Measurements from ENCODE around the gene GPHA2. TPM values are rescaled to one million over a fixed set of nuclear protein-coding genes. Genes with fewer than 3 reads are reported as not detected.

The GPHA2 gene
- total RNA-seq, 1 donor from 2014 or later = 0.25 TPM

DNA sequence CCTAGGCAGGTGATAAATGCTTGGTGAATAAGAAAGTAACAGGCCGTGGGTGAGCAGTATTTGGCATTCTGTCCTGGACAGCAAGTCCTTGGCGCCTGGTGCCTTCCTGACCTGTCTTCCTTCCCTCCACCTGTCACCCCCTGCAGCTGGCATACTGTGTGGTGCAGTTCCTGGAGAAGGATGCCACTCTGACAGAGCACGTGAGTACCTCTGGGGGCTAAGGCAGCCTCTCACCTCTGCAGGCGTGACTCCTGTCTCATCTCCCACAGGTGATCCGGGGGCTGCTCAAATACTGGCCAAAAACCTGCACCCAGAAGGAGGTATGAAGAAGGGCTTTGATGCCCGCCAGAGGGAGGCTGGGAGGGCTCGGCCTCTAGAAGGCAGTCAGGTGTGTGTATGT, 4.4 kb downstream of the GPHA2 start:
- no peak for ATAC-seq

GRCh38 chr11:64930340-64930739, 5.4 kb downstream of the GPHA2 start:
- ATAC-seq (no peak), DNase-seq (ENCODE audit: low spot score) (no peak)

More for the DNA sequence above, 4.4 kb downstream of the GPHA2 start:
- DNase-seq (ENCODE audit: low spot score) = no peak

DNA sequence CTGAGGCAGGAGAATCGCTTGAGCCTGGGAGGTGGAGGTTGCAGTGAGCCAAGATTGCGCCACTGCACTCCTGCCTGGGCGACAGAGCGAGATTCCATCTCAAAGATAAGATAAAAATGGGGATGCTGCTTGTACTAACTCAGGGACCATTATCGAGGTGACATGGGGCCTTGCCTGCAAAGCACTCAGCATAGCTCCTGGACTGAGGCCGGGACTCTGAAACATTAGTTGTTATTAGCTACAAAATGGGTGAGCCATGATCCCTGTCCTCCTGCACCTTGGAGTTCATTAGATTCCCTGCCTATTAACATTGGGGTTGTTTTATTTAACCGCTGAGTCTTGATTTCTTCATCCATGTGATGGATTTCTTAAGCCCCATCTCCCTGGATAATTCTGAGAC, 6.1 kb downstream of the GPHA2 start:
- no peak for ATAC-seq
- DNase-seq (ENCODE audit: low spot score) = no peak

DNA sequence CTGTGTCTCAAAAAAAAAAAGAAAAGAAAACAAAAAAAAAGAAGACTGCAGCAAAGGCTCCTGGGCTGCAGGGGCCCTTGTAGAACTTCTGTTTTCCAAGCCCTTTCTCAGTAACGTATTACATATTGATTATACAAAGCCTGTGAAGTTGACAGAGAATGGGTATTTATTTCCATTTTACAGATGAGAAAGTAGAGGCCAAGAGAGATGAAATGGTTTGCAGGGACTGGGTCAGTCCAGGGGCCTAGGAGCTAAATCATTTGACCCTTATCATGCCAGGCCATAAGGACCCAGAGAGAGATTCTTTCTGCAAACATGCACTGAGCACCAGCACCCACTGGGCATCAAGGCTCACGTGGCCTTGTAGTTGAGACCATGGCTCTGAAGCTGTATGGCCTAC, 6.7 kb downstream of the GPHA2 start:
- ATAC-seq (no peak), DNase-seq (ENCODE audit: low spot score) (no peak)

DNA sequence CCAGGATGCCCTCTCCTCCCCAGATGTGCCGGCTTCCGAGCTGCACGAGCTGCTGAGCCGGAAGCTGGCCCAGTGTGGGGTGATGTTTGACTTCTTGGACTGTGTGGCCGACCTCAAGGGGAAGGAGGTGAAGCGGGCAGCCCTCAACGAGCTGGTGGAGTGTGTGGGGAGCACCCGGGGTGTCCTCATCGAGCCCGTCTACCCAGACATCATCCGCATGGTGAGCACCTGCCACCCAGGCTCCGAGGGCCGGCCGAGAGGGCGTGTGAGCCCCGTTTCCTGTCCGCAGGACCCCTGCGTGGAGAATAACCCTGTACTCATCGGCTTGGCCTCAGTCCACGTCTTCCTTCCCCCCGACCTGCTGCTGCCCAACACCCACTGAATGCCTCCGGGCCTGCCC, 9.0 kb downstream of the GPHA2 start:
- ATAC-seq = no peak
- DNase-seq (ENCODE audit: low spot score) = no peak

GRCh38 chr11:64925536-64926436, 9.9 kb downstream of the GPHA2 start:
- ATAC-seq = no peak
- no peak for DNase-seq (ENCODE audit: low spot score)

GRCh38 chr11:64924910-64925284, 10.8 kb downstream of the GPHA2 start:
- ATAC-seq (peak; percentile 1), DNase-seq (ENCODE audit: low spot score) (no peak)

GRCh38 chr11:64923944-64924909, 11.5 kb downstream of the GPHA2 start, which contains the start of gene PPP2R5B:
PPP2R5B (plus strand) TSS chr11:64924689; CDS start chr11:64925735, 1,046 bp downstream.
- ATAC-seq (peak; percentile 95), DNase-seq (ENCODE audit: low spot score) (peak; percentile 95)

- no peak for DNase-seq (ENCODE audit: low spot score)
Observed at GRCh38 chr11:64923151-64923661, 12.5 kb downstream of the GPHA2 start.

DNA sequence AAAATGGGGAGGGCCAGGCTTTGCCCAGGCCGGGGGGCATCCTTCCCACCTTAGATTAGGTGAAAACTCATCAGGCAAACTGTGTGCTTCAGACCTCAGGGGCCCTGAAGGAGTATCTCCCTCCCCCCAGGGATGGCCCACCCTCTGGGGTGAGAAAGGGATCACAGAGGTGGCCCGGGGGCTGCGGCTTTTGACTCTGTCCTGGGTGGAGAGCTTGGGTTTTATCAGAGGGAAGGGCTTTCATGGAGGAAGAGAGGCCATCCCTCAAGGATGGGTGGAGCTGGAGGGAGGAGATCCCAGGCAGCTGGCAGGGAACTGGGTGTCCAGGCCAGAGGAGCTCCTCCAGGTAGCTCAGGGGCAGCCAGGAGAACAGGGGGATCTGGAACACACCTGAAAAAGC, 14.3 kb downstream of the GPHA2 start:
- DNase-seq (ENCODE audit: low spot score) (no peak), ATAC-seq (no peak)

More at GRCh38 chr11:64923151-64923661, 12.5 kb downstream of the GPHA2 start:
- no peak for ATAC-seq

DNA sequence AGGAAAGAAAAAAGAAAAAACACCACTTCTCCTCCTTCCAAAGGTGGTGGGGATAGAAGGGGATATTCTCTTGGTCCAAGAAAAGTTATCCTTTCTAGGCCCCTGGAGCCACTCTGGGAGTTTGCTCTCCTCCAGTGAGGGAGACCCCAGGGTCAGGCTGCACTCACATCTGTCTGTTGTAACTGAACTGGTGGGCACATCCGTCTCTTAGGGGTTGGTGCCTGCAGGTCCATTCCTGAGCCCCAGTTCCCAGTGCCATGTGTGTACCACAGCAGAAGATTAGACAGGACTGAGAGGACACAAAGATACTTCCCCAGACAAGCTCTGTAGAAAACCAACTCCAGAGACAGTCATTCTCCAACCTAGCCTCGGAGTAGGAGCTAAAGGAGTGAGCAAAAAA, 15.6 kb downstream of the GPHA2 start:
- ATAC-seq = no peak
- no peak for DNase-seq (ENCODE audit: low spot score)

- ATAC-seq (no peak), DNase-seq (ENCODE audit: low spot score) (no peak)
Observed at GRCh38 chr11:64919627-64920026, 16.1 kb downstream of the GPHA2 start.

- no peak for DNase-seq (ENCODE audit: low spot score)
- ATAC-seq = no peak
Observed at GRCh38 chr11:64918017-64918416, 17.7 kb downstream of the GPHA2 start.

DNA sequence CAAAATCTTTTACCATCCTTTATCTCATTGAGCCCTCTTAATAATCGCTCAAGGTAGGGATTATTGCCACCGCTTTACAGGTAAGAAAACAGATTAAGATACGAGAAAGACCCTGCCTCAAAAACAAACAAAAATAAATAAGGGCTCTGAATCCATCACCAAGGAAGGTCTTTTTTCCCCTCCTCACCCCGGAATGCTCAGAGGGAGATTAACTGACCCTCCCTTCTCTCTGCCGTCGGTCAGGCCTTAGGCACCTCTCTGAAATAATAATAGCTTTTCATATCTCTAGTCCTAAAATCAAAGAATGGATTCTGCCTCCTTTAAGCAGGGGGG, 18.1 kb downstream of the GPHA2 start:
- ATAC-seq = no peak
- no peak for DNase-seq (ENCODE audit: low spot score)

- DNase-seq (ENCODE audit: low spot score) = peak; percentile 99
- peak; percentile 95 for ATAC-seq
Observed at GRCh38 chr11:64916775-64917662, 18.7 kb downstream of the GPHA2 start, which contains the start of gene ATG2A. ATG2A (minus strand) TSS chr11:64917209; CDS start chr11:64917135, 74 bp downstream.

DNA sequence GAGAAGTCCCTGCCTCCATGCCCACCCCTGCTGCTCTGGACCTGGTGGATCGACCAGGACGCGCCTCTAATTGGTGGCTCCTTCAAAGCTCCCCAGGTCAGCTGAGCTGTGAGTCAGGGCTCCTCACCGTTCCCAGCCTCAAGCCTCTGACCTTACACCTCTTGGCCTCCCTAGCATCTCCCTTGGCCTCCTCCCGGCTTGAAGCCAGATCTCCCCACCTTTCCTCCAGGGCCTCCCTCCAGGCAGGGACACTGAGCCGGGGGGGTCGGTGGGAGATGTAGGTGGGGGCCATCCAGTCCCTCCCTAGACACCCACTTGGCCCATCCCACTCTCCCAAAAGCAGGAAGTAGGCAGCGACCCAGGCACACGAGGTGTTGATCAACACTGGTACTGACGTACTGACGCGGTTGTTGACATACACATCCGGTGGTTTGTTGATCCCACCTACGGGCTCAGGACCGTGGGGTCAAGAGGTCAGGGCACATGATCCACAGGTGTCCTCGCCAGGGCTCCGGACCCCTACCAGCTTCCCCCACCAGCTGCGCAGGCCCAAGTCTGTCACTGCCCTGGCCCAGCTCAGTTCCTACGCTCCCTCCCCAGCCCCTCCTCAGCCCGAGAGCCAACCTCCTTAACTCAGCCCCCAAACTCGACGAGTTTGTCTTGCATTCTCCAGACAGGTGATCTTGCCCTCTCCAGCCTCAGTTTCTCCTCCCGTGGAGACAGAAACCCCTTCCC, 19.5 kb downstream of the GPHA2 start:
- ATAC-seq (peak; percentile 28), DNase-seq (ENCODE audit: low spot score) (peak; percentile 68)

- DNase-seq (ENCODE audit: low spot score) (no peak), ATAC-seq (no peak)
Observed at GRCh38 chr11:64915376-64915887, 20.3 kb downstream of the GPHA2 start.

GRCh38 chr11:64914123-64914522, 21.6 kb downstream of the GPHA2 start:
- ATAC-seq (no peak), DNase-seq (ENCODE audit: low spot score) (no peak)

- ATAC-seq = no peak
- no peak for DNase-seq (ENCODE audit: low spot score)
Observed at GRCh38 chr11:64913171-64913727, 22.4 kb downstream of the GPHA2 start.
